ENCODE measurements around the gene SNAI3.

The SNAI3 gene

GRCh38 chr16:88661468-88661867, 24.8 kb downstream of the SNAI3 start:
- TF ChIP-seq, protein P1, sequence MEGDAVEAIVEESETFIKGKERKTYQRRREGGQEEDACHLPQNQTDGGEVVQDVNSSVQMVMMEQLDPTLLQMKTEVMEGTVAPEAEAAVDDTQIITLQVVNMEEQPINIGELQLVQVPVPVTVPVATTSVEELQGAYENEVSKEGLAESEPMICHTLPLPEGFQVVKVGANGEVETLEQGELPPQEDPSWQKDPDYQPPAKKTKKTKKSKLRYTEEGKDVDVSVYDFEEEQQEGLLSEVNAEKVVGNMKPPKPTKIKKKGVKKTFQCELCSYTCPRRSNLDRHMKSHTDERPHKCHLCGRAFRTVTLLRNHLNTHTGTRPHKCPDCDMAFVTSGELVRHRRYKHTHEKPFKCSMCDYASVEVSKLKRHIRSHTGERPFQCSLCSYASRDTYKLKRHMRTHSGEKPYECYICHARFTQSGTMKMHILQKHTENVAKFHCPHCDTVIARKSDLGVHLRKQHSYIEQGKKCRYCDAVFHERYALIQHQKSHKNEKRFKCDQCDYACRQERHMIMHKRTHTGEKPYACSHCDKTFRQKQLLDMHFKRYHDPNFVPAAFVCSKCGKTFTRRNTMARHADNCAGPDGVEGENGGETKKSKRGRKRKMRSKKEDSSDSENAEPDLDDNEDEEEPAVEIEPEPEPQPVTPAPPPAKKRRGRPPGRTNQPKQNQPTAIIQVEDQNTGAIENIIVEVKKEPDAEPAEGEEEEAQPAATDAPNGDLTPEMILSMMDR (IDR thresholded peaks at IDR 0.05; ENCODE audit: low read depth, low read length, missing control alignments) = no peak
- no peak for DNase-seq (ENCODE audit: extremely low read depth, low read depth)
- peak overlapping the region; percentile 83 for H3K4me3 ChIP-seq (replicated peaks; ENCODE audit: low read depth, low read length)

- no peak overlapping the region for H3K4me3 ChIP-seq (replicated peaks; ENCODE audit: low read depth, low read length)
- TF ChIP-seq, protein P1 (IDR thresholded peaks at IDR 0.05; ENCODE audit: low read depth, low read length, missing control alignments) = no peak
- DNase-seq (ENCODE audit: extremely low read depth, low read depth) = no peak
Measured at GRCh38 chr16:88659160-88659559, 27.1 kb downstream of the SNAI3 start.

GRCh38 chr16:88658714-88659113, 27.6 kb downstream of the SNAI3 start:
- no peak for DNase-seq (ENCODE audit: extremely low read depth, low read depth)
- TF ChIP-seq, protein P1 (IDR thresholded peaks at IDR 0.05; ENCODE audit: low read depth, low read length, missing control alignments) = no peak
- no peak overlapping the region for H3K4me3 ChIP-seq (replicated peaks; ENCODE audit: low read depth, low read length)

GRCh38 chr16:88657371-88657770, 28.9 kb downstream of the SNAI3 start:
- no peak for DNase-seq (ENCODE audit: extremely low read depth, low read depth)

GRCh38 chr16:88656291-88656980, 29.9 kb downstream of the SNAI3 start:
- no peak overlapping the region for H3K4me3 ChIP-seq (replicated peaks; ENCODE audit: low read depth, low read length)
- DNase-seq (ENCODE audit: extremely low read depth, low read depth) = no peak
- TF ChIP-seq, protein P1 (IDR thresholded peaks at IDR 0.05; ENCODE audit: low read depth, low read length, missing control alignments) = no peak

More at GRCh38 chr16:88657371-88657770, 28.9 kb downstream of the SNAI3 start:
- H3K4me3 ChIP-seq (replicated peaks; ENCODE audit: low read depth, low read length) = no peak overlapping the region
- TF ChIP-seq, protein P1 (IDR thresholded peaks at IDR 0.05; ENCODE audit: low read depth, low read length, missing control alignments) = no peak

DNA sequence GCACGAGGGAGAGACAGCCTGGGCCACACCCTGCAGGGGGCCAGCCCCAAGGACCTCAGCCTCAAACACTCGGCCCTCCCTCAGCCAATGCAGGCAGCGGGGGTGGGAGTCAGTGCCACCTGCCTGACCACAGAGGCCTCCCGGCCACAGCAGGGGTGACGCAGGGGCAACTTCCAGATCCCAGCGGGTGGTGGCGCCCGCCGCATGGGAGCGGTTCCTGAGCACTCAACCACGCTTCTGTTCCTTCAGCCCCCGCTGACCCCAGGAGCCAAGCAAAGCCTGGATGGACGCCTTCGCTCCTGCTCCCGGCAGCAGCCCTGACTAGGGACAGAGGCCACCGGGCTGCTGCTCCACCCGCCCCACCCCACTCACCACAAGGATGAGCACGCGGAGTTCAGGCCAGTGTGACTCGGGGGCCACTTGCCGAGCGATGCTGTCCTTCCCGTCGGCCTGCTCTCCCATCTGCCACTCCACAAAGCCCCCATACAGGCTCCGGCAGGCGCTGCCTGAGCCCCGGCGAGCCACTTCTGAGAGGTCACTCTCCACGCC, 30.5 kb downstream of the SNAI3 start:
- H3K4me3 ChIP-seq (replicated peaks; ENCODE audit: low read depth, low read length) = no peak overlapping the region
- DNase-seq (ENCODE audit: extremely low read depth, low read depth) = no peak

More for the DNA sequence above, 30.5 kb downstream of the SNAI3 start:
- TF ChIP-seq, protein P1 (IDR thresholded peaks at IDR 0.05; ENCODE audit: low read depth, low read length, missing control alignments) = no peak
